Stimulated activated naive B cell treated with anti-CD40 and anti-IgM and Interleukin-4, amounts not matched to agents 10 μg/mL and 1 μg/mL and 100 μg/mL, for 72 hours (primary cell): ENCODE results near the gene SMIM12.
"Not testable (repeated sequence)": the region's sequence is repeated elsewhere in the genome, so short reads cannot be mapped to it uniquely, and the experiment has no call there.

ENCODE experiments used
- ATAC-seq, 2 donors: fragments of 150-1000 bp; cut with Tn5 transposase; replicated peaks; 2 replicates each; pipeline ENCODE4 v1.10.0; 2021; ENCODE audit warnings: moderate library complexity in 1 of 2
- DNase-seq: peaks from one replicate; pipeline ENCODE4 v3.0.0; 2021
- H3K27ac Mint-ChIP-seq: one replicate; pipeline ENCODE4 v1.8.0; 2022; ENCODE audit warnings: mild to moderate bottlenecking, mixed read lengths
- H3K27me3 Mint-ChIP-seq, 2 donors: one replicate each; pipeline ENCODE4 v1.8.0; 2022; ENCODE audit warnings: mixed read lengths in 2 of 2
- H3K36me3 Mint-ChIP-seq, 2 donors: one replicate each; pipeline ENCODE4 v1.8.0; 2022; ENCODE audit warnings: mixed read lengths in 2 of 2, mild to moderate bottlenecking in 1 of 2
- H3K4me1 Mint-ChIP-seq, 2 donors: one replicate each; pipeline ENCODE4 v1.8.0; 2022; ENCODE audit warnings: mixed read lengths in 2 of 2, mild to moderate bottlenecking in 1 of 2
- H3K4me3 Mint-ChIP-seq, 2 donors: one replicate each; pipeline ENCODE4 v1.8.0; 2022; ENCODE audit warnings: mild to moderate bottlenecking in 2 of 2, mixed read lengths in 2 of 2, moderate library complexity in 1 of 2
- H3K9me3 Mint-ChIP-seq, 2 donors: one replicate each; pipeline ENCODE4 v1.8.0; 2022; ENCODE audit warnings: mixed read lengths in 2 of 2, mild to moderate bottlenecking in 1 of 2

SMIM12 gene

DNA sequence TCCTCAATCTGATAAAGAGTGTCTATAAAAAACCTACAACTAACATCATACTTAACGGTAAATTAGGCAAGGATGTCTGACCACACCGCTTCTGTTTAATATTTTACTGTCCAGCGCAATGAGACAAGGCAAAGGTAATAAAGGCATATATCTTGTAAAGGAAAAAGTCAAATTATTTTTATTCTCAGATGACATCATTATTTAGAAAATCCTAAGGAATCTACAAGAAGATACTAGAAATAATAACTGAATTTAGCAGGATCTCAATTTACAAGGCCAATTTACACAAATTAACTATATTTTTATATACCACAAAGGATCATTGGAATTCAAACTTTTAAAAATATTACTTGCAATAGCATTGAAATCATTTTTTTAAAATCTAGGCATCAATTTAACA is 37.3 kb downstream of the SMIM12 start:
- H3K36me3 Mint-ChIP-seq: peaks cover 1 to 4% of the 10 kb centered on the region in 2 donors
- no peak overlapping the region for H3K4me3 Mint-ChIP-seq
- no peaks in the 10 kb centered on the region for H3K9me3 Mint-ChIP-seq
- no peak for ATAC-seq
- no peak overlapping the region for H3K27ac Mint-ChIP-seq
- no peaks in the 10 kb centered on the region for H3K27me3 Mint-ChIP-seq
- DNase-seq: no peak
- H3K4me1 Mint-ChIP-seq: peaks cover 2 to 6% of the 10 kb centered on the region in 2 donors

DNA sequence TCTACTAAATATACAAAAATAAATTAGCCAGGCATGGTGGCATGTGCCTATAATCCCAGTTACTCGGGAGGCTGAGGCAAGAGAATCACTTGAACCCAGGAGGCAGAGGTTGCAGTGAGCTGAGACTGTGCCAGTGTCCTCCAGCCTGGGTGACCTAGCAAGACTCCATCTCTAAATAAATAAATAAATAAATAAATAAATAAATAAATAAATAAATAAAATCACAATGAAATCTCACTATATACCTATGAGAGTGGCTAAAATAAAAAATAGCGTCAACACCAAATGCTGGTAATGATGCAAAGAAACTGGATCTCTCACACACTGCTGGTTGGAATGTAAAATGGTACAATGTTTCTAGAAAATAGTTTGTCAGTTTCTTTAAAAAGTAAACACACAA is 40.7 kb downstream of the SMIM12 start:
- ATAC-seq, H3K4me3 Mint-ChIP-seq, DNase-seq, H3K27me3 Mint-ChIP-seq, H3K27ac Mint-ChIP-seq, H3K4me1 Mint-ChIP-seq, H3K36me3 Mint-ChIP-seq, H3K9me3 Mint-ChIP-seq: not testable (repeated sequence)

DNA sequence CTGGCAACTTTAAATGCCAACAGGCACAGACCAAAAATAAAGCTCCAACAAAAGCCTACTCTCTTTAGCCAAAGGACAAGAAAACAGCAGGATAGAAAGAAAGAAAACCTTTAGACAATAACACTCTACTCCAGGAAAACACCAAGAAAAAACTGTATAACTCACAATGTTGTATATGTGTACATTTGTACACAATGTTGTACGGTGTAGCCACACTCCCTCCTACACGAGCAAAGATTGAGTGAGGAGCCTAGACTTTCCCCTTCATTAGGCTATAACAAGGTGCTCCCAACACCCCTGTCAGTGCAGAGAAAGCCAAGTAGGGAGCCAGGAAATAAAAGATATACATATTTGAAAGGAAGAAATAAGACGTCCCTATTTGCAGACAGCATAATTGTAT is 42.8 kb downstream of the SMIM12 start:
- Mint-ChIP-seq H3K4me3 (no peak overlapping the region), H3K27ac (no peak overlapping the region), H3K9me3 (no peaks in the 10 kb centered on the region), H3K27me3 (no peaks in the 10 kb centered on the region), H3K4me1 (peaks cover 0 to 6% of the 10 kb centered on the region in 2 donors), H3K36me3 (peaks cover 1 to 4% of the 10 kb centered on the region in 2 donors)
- no peak for ATAC-seq
- no peak for DNase-seq

DNA sequence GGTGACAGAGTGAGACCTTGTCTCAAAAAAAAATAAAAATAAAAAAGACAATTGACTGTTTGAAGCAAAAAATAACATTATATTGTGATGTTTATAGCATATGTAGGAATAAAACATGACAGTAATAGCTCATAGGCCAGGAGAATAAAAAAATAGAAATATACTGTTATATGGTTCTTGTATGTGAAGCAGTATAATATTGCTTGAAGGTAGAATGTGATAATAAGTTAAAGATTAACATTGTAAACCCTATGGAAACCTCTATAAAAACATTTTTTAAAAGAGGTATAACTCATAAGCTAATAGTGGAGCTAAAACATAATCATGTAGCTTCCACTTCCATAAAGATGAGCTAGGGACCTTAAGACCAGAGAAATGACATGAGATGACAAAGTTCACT is 43.2 kb downstream of the SMIM12 start:
- no peaks in the 10 kb centered on the region for H3K9me3 Mint-ChIP-seq
- DNase-seq (no peak), ATAC-seq (no peak)
- peaks cover 0 to 1% of the 10 kb centered on the region in 2 donors for H3K4me1 Mint-ChIP-seq
- no peak overlapping the region for H3K4me3 Mint-ChIP-seq
- no peak overlapping the region for H3K27ac Mint-ChIP-seq
- H3K27me3 Mint-ChIP-seq: no peaks in the 10 kb centered on the region
- peaks cover 1 to 4% of the 10 kb centered on the region in 2 donors for H3K36me3 Mint-ChIP-seq

DNA sequence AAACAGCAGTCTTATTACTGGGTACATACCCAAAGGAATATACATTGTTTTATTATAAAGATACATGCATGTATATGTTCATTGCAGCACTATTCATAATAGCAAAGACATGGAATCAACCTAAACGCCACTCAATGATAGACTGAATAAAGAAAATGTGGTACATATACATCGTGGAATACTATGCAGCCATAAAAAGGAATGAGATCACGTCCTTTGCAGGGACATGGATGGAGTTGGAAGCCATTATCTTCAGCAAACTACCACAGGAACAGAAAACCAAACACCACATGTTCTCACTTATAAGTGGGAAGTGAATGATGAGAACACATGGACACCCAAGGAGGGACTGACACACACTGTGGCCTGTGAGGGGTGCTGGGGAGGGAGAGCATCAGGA is 48.8 kb downstream of the SMIM12 start:
- not testable (repeated sequence) for DNase-seq, H3K4me3 Mint-ChIP-seq, H3K9me3 Mint-ChIP-seq, ATAC-seq, H3K4me1 Mint-ChIP-seq, H3K27ac Mint-ChIP-seq, H3K27me3 Mint-ChIP-seq
- peaks cover 11 to 16% of the 10 kb centered on the region in 2 donors for H3K36me3 Mint-ChIP-seq

DNA sequence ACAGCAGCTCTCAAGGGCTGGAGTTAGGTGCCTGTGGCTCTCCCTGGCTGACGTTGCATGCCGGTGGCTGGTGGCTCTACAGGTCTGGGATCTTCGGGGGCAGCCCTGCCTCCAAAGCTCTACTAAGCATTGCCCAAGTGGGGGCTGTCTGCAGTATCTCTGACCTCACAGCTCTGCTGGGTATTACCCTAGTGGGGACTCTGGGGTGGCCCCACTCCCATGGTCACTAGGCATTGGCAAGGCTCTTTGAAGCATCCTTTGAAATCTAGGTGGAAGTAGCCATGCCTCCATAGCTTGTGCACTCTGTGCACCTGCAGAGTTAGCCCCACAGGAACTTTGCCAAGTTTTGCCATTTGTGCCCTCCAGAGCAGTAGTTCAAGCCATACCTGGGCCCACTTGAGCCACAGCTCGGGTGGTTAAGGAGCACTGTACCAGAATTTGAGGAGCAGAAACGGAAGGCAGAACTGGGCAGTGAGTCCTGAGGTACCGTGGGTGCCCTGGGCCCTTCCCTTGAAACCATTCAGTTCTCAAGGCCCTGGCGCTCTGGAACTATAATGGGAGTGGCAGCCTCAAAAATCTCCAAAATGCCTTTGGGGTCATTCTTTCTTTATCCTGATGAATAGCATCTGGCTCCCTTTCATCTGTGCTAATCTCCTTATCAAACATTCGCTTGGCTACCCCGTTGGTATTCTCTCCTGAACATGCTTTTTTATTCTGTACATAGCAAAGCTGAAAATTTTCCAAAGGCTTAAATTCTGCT is 51.3 kb downstream of the SMIM12 start:
- H3K36me3 Mint-ChIP-seq: peaks cover 21 to 26% of the 10 kb centered on the region in 2 donors
- no peak for ATAC-seq
- no peak for DNase-seq
- no peak overlapping the region for H3K27ac Mint-ChIP-seq
- H3K9me3 Mint-ChIP-seq: peaks cover 9 to 12% of the 10 kb centered on the region in 2 donors
- H3K27me3 Mint-ChIP-seq: no peaks in the 10 kb centered on the region
- H3K4me3 Mint-ChIP-seq: no peak overlapping the region
- peaks cover 0 to 4% of the 10 kb centered on the region in 2 donors for H3K4me1 Mint-ChIP-seq

DNA sequence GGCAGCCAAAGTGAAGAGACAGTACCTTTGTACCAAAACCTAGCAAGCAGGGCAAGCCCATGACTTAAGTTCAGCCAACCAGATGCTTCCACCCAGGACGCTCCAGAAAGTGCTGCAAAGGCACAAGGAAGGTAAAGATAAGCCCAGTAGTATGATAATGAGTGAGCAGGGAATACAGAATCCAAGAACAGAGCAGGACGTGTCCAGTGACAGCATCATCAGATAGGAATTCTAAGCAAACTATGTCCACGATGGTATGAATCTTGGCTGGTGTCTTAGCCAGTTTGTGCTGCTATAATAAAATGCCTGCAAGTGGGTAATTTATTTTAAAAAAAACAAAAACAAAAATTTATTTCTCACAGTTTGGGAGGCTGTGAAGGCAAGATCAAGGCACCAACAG is 53.2 kb downstream of the SMIM12 start:
- DNase-seq: no peak
- no peak overlapping the region for H3K4me3 Mint-ChIP-seq
- H3K27me3 Mint-ChIP-seq: no peaks in the 10 kb centered on the region
- no peak overlapping the region for H3K27ac Mint-ChIP-seq
- peaks cover 23 to 26% of the 10 kb centered on the region in 2 donors for H3K36me3 Mint-ChIP-seq
- H3K4me1 Mint-ChIP-seq: peaks cover 0 to 4% of the 10 kb centered on the region in 2 donors
- H3K9me3 Mint-ChIP-seq: peaks cover 9 to 12% of the 10 kb centered on the region in 2 donors
- ATAC-seq: no peak

DNA sequence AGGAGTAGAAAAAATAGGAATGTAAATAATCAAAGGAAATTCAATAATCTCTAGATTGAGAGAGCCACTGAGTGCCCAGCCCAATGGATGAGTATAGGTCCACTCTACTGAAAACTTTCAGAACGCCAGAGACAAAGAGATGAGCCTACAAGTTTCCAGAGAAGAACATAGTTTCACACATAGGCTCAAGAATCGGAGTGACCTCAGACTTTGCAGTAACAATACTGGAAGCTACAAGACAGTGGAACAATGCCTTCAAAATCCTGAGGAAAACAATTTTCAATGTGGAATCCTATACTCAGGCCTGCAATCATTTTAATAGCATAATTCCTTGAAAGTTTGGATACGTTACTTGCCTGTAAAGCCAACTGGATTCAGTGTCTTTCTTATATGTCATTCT is 55.8 kb downstream of the SMIM12 start:
- H3K9me3 Mint-ChIP-seq: peaks cover 4% of the 10 kb centered on the region in 2 donors
- no peak overlapping the region for H3K4me3 Mint-ChIP-seq
- DNase-seq: no peak
- ATAC-seq: no peak
- peaks cover 12 to 17% of the 10 kb centered on the region in 2 donors for H3K36me3 Mint-ChIP-seq
- H3K27me3 Mint-ChIP-seq: no peaks in the 10 kb centered on the region
- no peak overlapping the region for H3K27ac Mint-ChIP-seq
- peaks cover 0 to 3% of the 10 kb centered on the region in 2 donors for H3K4me1 Mint-ChIP-seq
